DMS 273 (cell line): ENCODE measurements around the gene PGGT1B.
"Not testable (repeated sequence)": the region's sequence is repeated elsewhere in the genome, so short reads cannot be mapped to it uniquely, and the experiment has no call there.

Source experiments
- DNase-seq: peaks from one replicate; lab custom pipeline; 2025; ENCODE audit not compliant: unreplicated experiment; lab: John Stamatoyannopoulos, UW

The PGGT1B gene

GRCh38 chr5:115262011-115262320, 711 bp downstream of the PGGT1B start:
- DNase-seq, result peak; percentile 68

DNA sequence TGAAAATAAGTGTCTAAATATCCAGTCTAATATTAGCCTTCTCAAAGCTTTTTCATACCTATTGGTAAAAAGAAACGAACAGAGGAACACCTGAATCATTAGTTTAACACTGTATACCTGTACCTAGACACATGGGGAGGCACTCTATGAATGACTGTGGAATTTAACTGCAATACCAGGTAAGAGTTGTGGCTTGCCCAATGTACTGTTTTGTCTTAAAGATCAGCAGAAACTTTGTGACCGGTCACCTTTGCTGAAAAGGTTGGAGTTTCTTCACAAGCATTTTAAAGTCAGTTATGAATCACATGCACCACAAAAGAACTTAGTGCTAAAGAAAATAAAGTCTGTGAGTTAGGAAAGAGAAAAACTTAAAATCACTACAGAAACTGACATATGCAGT, 2.4 kb downstream of the PGGT1B start:
- DNase-seq, result no peak

GRCh38 chr5:115257981-115258380, 4.7 kb downstream of the PGGT1B start:
- no peak for DNase-seq

GRCh38 chr5:115249379-115249778, 13.3 kb downstream of the PGGT1B start:
- not testable (repeated sequence) for DNase-seq

GRCh38 chr5:115246361-115246991, 16.2 kb downstream of the PGGT1B start:
- DNase-seq, result peak; percentile 73

DNA sequence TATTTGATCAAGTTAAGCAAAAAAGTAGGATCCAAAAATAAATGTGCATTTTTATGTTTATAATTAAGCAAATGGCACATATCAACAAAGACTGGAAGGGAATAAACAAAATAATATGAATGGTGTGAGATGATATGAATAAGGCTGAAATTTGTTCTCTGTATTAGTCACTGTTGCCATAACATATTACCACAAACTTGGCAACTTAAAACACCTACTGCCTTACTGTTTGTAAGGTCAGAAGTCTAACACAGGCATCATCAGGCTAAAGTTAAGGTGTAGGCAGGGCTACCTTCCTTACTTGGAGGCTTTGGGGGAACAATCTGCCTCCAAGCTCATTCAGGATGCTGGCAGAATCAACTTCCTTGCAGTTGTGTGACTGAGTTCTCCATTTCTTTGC, 19.3 kb downstream of the PGGT1B start:
- no peak for DNase-seq

- DNase-seq, result no peak
These were observed 20.6 kb downstream of the PGGT1B start for GRCh38 chr5:115241881-115242642.

GRCh38 chr5:115237066-115237465, 25.6 kb downstream of the PGGT1B start:
- DNase-seq, result no peak

- DNase-seq, result no peak
These were observed 26.1 kb downstream of the PGGT1B start for GRCh38 chr5:115236599-115236998.

- no peak for DNase-seq
These were observed 31.1 kb downstream of the PGGT1B start for GRCh38 chr5:115231598-115231997.

- DNase-seq, result no peak
These were observed 33.1 kb downstream of the PGGT1B start for GRCh38 chr5:115229606-115230005.

- no peak for DNase-seq
These were observed 35.4 kb downstream of the PGGT1B start for GRCh38 chr5:115227281-115227680.

GRCh38 chr5:115214541-115214940, 48.1 kb downstream of the PGGT1B start:
- DNase-seq, result no peak

DNA sequence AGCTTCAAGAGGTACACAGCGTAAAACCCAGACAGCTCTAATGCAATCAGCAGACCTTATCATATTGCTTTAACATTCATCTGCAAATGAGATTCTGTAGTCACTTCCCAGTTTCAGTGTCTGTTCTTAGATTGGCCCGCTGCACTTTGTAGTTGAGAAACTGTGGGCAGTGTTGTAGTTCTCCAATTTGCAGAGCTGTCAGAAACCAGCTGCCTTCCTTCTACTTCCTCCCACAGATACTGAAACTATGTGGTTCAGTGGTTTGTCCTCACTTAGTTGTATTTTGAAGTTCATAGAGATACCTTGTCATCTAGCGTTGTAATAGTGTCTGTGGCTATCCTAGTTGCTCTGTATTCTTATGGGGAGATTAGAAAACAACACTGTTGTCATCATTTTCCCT, 53.4 kb downstream of the PGGT1B start:
- no peak for DNase-seq

DNA sequence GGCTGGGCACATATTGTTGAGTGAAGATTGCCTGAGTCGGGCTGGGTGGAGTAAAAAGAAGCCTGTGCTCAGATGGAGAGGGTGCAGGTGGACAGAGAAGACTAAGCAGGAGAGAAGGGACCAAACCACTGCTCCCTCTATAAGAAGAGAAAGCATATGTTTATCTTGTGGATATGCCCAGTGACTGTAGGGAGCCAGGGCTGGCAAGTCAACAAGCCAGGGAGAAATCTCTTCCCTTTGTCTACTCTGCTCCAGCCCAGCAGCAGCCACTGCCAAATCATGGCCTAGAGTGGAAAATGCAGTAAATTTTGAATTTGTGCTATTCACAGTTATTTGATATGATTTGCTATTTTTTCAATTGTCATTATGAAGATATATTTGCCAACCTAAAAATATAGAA, 59.7 kb downstream of the PGGT1B start:
- no peak for DNase-seq

GRCh38 chr5:115196161-115196560, 66.5 kb downstream of the PGGT1B start:
- DNase-seq, result no peak

GRCh38 chr5:115194676-115195075, 68.0 kb downstream of the PGGT1B start:
- DNase-seq, result no peak

DNA sequence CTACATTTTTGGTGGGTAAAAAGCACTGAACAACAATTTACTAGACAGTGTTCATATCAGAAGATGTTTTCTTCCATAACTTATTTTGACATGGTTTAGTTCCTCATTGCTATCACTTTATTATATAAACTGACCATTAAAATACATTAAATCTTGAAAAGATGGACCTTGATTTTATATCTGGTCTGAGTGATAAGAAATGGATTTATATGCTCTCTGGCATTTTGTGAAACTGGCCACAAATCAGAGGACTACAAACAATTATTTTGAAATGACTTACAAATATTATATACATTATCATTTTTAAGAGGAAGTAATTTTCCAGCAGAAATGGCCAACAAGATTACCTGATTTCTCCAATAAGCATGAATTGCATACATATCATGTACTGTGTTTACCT, 69.4 kb downstream of the PGGT1B start:
- DNase-seq, result no peak

DNA sequence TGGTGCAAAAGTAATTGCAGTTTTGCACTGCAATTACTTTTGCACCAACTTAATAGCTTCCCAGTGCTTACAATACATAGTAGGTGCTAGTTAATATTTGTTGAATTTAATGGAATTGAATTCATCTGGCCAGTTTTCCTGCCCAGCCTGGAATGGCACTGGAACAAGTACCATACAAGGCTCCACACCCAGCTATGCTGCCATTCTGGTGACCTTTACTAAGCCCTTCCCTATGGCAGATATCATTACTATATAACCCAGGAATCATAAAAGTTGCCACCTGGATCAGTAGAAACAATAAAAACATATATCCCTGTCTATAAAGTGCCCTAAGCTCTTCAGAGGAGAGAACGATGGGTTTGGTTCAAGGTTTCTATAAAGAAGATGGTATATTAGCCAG, 70.6 kb downstream of the PGGT1B start:
- no peak for DNase-seq

DNA sequence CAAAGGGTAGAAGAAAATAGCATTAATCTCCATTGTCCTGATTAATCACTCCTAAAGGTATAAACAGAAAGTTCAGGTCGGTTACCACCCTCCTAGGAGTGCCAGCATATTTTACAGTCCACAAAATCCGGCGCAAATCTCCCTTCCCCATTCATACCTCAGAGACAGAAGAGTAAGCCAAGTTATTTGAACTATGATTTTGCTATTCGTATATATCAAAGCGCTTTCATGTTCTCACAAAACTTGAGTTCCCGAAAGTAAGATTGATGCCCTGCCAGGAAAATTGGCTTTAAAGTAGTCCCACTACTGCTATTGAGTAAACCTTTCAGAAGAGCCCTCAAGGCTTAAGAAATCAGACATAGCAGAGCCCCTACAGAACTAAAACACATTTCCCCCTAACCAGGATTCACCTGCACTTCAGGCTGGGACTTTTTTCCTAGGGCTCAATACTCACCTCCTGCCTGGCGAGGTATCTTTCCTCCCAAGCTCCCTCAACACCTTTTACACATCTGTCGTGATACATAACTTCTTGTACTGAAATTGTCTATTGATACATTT, 71.1 kb downstream of the PGGT1B start:
- no peak for DNase-seq

DNA sequence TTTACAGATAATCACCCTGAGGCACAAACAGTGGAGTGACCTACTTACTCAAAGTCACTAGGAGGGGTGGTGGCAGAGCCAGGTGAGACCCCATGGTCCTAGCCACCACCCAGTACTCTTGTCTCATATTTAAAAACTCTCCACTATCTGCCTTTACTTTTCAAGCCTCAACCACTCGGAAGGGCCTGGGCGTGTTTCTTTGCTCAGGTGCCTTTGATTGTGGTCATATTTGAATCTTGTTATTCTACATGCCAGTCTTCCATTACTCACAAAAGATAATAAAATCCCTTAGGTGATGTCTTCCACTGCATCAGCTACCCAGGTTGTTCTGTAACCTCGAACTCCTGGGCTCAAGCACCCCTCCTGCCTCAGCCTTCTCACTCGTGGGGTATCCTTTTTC, 72.3 kb downstream of the PGGT1B start:
- DNase-seq, result no peak

GRCh38 chr5:115189866-115190265, 72.8 kb downstream of the PGGT1B start:
- DNase-seq, result no peak

DNA sequence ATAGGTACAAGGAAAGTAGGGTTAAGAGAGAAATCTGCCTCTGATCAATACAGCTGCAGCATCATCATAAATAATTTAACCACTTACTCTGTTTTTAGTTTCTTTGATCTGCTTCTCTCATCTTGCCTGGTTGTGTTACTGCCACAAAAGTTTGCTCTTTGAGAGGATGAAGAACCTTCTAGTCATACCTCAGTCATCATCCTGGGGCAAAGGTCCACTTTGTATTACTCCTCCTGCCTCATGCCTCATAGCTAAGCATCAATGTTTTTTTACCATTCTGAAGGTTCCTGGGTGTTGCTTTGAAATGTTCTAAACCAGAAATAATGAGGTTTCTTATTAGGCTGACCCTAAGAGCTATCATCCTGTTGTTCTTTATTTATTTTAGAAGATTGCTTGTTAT, 75.9 kb downstream of the PGGT1B start:
- no peak for DNase-seq
